Brain microvascular endothelial cell (primary cell): ENCODE results near the gene SAA4.

Experiments
- DNase-seq: peaks from one replicate; pipeline ENCODE4 v3.0.0-alpha.2; 2020
- H3K27ac ChIP-seq: fragments of 250-450 bp; sonication (Bioruptor Pico); 2 replicates; pipeline ENCODE4 v1.5.1; 2020; ENCODE audit warnings: mild to moderate bottlenecking, moderate library complexity
- H3K27me3 ChIP-seq: fragments of 250-450 bp; sonication (Bioruptor Pico); replicated peaks from 2 replicates; pipeline ENCODE4 v1.5.1; 2020; ENCODE audit warnings: mild to moderate bottlenecking
- H3K36me3 ChIP-seq: fragments of 250-450 bp; sonication (Bioruptor Pico); replicated peaks from 2 replicates; pipeline ENCODE4 v1.5.1; 2020; ENCODE audit warnings: mild to moderate bottlenecking
- H3K4me3 ChIP-seq: 2 replicates; pipeline ENCODE4 v1.5.1; 2011; ENCODE audit warnings: low read depth, mild to moderate bottlenecking, control low read depth, low read length, moderate library complexity
- in situ Hi-C: cut with HindIII; loops from 2 replicates; pipeline ENCODE4 v1.10.0; 2017; ENCODE audit warnings: low sequenced_read_pairs, low pct_ligation_motif_present
- TF ChIP-seq, protein P1 (sequence below): IDR thresholded peaks from 2 replicates; pipeline ENCODE4 v1.5.1; 2011; ENCODE audit warnings: low read depth, mild to moderate bottlenecking, moderate library complexity, low read length, control low read depth, inconsistent platforms; ENCODE audit errors: missing control alignments

SAA4 gene, protein sequence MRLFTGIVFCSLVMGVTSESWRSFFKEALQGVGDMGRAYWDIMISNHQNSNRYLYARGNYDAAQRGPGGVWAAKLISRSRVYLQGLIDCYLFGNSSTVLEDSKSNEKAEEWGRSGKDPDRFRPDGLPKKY

GRCh38 chr11:18236664-18237356 is at the start of gene SAA4:
Gene SAA4 (minus strand): TSS chr11:18236802. CDS start chr11:18235926, 876 bp downstream.
- peaks cover 4% of the 10 kb centered on the region for H3K27me3 ChIP-seq
- in situ Hi-C loops, result no loop called here
- no peak for DNase-seq

GRCh38 chr11:18285841-18286240 is 49.2 kb upstream of the SAA4 start:
- TF ChIP-seq, protein P1, sequence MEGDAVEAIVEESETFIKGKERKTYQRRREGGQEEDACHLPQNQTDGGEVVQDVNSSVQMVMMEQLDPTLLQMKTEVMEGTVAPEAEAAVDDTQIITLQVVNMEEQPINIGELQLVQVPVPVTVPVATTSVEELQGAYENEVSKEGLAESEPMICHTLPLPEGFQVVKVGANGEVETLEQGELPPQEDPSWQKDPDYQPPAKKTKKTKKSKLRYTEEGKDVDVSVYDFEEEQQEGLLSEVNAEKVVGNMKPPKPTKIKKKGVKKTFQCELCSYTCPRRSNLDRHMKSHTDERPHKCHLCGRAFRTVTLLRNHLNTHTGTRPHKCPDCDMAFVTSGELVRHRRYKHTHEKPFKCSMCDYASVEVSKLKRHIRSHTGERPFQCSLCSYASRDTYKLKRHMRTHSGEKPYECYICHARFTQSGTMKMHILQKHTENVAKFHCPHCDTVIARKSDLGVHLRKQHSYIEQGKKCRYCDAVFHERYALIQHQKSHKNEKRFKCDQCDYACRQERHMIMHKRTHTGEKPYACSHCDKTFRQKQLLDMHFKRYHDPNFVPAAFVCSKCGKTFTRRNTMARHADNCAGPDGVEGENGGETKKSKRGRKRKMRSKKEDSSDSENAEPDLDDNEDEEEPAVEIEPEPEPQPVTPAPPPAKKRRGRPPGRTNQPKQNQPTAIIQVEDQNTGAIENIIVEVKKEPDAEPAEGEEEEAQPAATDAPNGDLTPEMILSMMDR, result no peak
- Histone ChIP-seq H3K27ac (no peak overlapping the region), H3K27me3 (no peaks in the 10 kb centered on the region), H3K36me3 (peaks cover 37% of the 10 kb centered on the region), H3K4me3 (no peak overlapping the region)
- in situ Hi-C loops, result no loop called here
- DNase-seq, result no peak

More at GRCh38 chr11:18236664-18237356, at the start of gene SAA4:
- Histone ChIP-seq H3K4me3 (no peak within 1 kb of the TSS), H3K36me3 (no peaks in the 10 kb centered on the region), H3K27ac (no peak within 1 kb of the TSS)
- TF ChIP-seq, protein P1, result no peak

- H3K27ac ChIP-seq, result no peak overlapping the region
- TF ChIP-seq, protein P1, result no peak
- in situ Hi-C loops, result no loop called here
- DNase-seq, result no peak
- H3K27me3 ChIP-seq, result no peaks in the 10 kb centered on the region
- no peak overlapping the region for H3K4me3 ChIP-seq
- peaks cover 42% of the 10 kb centered on the region for H3K36me3 ChIP-seq
Observed at GRCh38 chr11:18282626-18283025, 46.0 kb upstream of the SAA4 start.

- in situ Hi-C loops, result no loop called here
- Histone ChIP-seq H3K27ac (no peak overlapping the region), H3K27me3 (no peaks in the 10 kb centered on the region), H3K4me3 (no peak overlapping the region), H3K36me3 (peaks cover 36% of the 10 kb centered on the region)
- no peak for DNase-seq
- TF ChIP-seq, protein P1, result no peak
Observed at GRCh38 chr11:18280438-18281045, 43.9 kb upstream of the SAA4 start.

GRCh38 chr11:18277565-18278271 is 41.1 kb upstream of the SAA4 start:
- TF ChIP-seq, protein P1, result no peak
- Histone ChIP-seq H3K4me3 (no peak overlapping the region), H3K36me3 (peaks cover 24% of the 10 kb centered on the region), H3K27me3 (no peaks in the 10 kb centered on the region), H3K27ac (no peak overlapping the region)
- DNase-seq, result no peak
- in situ Hi-C loops, result no loop called here
